Glomerular endothelial cell (primary cell): ENCODE data around the gene TEAD4. TPM values are rescaled to one million over a fixed set of nuclear protein-coding genes. Genes with fewer than 3 reads are reported as not detected.

Source experiments
- DNase-seq: peaks from one replicate; pipeline ENCODE4 v3.0.0-alpha.2; 2011; ENCODE audit warnings: low read depth, low spot score; ENCODE audit errors: extremely low read depth
- total RNA-seq: library from RNA; depleted of rRNA; stranded (reverse); fragments of >200 nt; gene quantifications from 2 replicates; pipeline ENCODE4 v1.2.3, GENCODE V29; 2015

Gene TEAD4
- total RNA-seq, 1 donor from 2014 or later, result 47.5 TPM

DNA sequence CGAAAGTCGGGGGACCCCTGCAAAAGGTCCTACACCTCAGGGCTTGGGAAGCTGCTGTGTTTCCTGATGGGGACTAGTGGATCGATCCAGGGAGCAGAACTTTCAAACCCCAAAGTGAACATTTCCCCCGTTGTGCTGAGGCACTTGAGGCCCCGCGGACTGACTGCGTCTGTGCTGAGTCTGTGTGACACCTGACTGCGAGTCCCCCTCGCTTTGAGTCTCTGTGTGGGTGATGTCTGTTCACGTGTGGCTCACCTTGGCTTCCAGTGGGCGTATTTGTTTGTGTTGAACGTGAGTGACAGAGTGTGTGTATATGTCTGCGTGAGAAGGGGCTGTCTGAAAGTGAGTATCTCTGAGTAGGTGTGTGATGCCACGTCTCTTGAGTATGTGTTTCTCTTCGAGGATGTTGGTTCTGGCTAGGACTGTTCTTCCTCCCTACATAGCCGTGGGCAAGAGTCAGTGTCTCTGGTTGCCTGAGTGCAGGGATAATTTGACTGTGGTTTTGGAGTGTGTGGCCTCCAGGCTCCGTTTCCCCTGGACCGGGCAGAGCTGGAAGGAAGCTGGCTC, 1.3 kb downstream of the TEAD4 start:
- DNase-seq, result no peak

DNA sequence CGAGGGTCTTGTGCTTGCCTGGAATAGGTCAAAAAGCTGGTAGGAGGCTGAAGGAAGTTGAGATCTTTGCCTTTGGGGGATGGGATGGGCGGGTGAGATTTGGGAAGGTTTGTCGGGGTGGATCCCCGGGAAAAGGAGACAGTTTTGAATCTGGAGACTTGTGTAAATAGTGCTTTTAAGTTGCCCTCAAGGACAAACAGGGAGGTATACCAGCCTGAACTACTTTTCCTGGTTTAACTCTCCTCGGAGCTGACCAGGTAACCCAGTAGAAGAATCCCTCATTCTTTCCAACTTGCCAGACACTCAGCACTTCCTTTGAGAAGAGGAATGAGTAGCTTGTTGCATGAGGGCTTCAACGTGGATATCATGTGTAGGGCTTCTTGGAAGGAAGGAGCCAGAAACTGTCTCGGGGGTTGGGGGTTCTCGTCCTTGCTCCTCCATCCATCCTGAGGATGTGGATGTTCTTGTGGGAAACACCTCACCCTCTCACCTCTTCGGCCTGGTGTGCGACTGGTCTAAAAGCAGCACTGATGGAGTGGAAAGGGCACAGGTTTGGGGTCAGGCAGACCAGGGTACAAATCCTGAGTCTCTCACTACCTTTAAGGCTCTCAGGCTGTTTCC, 1.9 kb downstream of the TEAD4 start:
- DNase-seq, result no peak

DNA sequence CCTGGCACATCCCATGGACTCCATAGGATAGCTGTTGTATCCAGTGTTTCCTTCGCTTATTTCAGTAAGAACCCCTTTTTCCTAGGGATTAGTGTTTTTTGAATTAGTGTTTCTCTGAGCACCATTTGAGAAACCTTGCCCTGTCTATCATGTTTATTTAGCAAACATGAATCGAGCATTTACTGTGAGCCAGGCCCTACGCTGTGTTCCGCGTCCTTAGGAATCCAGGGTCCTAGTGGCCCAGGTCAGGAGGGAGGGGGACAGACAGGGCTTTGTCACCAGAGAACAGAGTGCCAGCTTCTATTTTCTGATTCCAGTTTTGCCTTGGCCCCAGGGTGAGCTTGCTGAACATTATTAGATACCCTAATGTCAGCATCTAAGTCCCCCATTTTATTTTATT, 2.5 kb downstream of the TEAD4 start:
- no peak for DNase-seq

DNA sequence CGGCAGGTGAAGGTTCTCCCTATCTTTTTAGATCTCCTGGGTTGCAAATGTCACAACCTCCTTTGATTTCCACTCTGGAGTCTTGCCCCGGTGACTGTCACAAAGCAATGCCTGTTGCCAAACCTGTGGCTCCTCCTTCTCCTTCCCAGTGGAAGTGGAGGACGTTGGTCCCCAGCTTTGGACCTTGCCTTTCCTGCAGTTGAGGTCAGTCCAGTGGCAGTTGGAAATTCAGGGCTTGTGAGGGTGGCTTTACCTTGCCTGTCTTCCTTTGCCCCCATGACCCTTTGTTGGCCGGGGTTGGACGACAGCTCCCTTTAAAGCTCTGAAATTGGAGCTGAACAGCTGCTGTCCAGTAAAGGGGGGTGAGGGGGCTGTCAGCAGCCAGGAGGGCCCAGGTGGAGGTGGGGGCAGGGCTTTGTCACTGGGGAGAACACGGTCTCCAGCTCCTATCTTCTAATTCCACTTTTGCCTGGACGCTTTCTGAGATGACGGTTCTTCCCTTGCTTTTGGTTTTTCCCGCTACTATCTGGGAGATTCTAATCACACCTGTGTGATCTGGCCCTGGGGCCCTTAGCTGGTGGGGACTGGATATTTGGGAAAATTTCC, 4.1 kb downstream of the TEAD4 start:
- no peak for DNase-seq

DNA sequence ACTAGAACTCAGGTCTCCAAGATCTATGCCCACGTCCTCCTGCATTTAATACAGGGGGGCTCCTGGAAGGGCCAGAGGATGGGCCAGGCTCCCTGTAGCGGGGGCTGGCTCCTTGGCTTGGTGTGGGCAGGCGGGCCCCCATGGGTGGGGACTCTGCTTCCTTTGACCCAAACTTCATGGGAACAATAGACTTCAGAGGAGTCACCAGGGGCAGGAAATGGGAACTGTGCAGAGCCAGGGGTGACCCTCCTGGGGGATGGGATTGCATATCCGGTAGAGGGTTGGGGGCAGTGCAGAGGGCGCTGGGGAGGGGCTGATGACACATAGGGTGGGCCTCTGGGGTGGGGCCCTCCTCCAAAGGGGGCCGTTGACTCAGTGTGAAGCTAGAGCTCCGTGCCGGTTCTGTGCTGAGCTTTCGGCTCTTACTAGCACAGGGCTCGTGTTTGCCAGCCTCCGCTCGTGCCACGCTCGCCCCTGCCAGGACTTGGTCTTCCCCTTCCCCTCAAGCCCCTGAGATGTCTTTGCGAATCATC, 4.6 kb downstream of the TEAD4 start:
- DNase-seq, result no peak

DNA sequence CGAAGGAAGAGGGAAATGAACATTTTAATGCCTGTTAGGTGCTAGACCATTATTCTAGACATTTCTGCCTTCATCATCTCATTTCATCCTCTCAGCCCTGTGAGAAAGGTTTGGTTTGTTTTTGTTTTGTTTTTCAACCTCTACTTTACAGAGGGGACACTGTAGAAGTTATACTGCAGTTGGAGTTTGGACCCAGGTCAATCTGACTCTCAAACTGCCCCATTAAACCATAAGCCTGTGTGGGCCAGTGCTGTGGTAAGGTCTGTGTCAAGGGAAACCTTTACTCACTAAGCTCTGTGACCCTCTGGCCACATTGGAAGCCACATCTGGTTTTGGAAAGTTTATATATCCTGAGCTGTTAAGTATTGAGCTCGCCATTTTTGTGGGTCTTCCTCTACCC, 8.5 kb downstream of the TEAD4 start:
- no peak for DNase-seq

DNA sequence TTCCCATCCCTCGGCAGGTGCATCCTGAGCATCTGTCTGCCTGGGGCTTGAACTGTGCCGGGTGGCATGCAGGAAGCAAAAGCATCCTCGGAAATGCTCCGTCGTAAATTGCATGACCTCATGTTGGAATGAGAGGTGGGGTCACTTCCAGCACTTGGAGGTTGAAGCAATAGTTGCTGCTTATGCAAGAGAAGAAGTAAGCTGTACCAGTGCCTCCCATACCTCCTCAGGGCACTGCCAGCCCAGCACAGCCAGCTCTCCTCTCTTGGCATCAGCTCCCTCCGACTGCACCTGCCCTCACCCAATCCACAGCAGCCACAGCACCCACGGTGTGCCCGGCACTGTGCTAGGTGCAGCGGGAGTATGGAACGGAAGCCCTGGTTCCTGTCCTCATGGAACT, 11.5 kb downstream of the TEAD4 start:
- DNase-seq, result no peak

DNA sequence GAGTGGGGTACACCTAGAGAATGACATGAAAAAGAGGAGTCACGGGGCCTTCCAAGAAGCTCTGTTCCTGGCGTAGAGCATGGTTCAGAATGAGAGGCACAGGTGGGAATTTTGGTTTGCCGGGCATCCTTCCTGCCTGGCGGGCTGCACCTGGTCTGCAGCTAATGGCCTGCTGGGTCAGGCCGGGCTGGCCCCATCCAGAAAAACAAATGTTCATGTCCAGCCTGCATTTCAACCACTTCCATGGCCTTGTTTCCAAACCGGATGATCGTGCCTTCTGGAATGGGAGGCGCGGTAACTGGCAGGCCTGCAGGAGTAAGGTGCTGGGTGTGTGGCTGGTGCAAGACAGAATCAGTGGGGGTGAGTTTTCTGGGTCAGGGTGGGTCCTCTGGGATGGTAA, 14.4 kb downstream of the TEAD4 start:
- DNase-seq, result no peak

DNA sequence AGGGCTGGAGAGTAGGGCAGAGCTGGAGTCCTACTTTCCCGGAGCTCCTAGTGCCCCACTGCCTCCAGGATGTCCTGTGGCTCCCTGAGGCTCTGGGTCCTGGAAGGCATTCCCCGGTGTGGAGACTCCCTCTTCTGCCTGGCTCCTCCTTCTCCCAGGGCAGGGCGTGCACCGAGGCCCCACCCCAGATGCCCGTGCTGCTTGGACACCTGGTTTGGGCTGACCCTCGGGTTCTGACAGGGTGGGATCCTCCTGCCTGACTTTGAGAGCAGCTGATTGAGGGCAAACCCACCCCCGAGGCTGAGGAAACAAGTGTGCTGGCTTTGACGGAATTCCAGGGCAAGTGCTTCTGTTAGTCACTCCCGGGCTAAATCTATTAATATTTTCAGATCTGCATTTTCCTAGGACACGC, 15.4 kb downstream of the TEAD4 start:
- DNase-seq, result no peak

DNA sequence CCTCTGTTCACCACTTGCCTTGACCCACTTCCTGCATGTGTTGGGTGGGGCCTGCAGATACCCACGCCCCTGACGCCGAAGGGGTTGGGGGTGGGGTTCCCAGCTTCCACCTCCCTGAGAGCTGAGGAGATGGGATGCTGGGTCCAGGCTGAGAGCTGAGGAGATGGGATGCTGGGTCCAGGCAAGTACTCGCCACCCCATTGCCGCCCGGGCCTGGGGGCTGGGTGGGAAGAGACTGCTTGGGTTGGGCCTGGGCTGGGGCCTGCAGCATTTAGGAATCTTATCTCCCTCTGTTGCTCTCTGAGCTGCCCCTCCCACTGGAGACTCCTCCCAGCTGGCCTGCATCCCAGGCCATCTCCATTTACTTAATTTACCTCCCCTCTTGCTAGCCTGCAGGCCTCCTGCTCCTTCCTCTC, 17.4 kb downstream of the TEAD4 start:
- no peak for DNase-seq

DNA sequence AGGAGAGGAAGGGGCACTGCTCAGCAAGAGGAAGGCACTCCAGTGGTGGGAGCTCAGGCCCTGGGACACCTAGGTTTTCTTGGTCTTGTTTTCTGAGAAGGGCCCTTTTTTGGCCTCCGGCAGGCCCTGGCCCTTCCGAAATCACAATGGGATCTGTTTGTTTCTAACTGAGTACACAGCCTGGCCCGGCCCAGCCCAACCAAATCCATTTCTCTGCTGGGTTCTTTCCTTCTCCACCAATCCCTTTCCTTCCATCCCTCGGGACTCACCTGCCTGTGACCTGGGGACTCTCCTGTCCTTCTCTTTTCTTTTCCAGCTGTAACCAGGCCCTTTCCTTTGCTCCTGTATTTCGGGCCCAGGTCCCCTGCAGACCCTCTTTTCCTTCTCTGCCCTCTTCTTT, 18.6 kb downstream of the TEAD4 start:
- no peak for DNase-seq

DNA sequence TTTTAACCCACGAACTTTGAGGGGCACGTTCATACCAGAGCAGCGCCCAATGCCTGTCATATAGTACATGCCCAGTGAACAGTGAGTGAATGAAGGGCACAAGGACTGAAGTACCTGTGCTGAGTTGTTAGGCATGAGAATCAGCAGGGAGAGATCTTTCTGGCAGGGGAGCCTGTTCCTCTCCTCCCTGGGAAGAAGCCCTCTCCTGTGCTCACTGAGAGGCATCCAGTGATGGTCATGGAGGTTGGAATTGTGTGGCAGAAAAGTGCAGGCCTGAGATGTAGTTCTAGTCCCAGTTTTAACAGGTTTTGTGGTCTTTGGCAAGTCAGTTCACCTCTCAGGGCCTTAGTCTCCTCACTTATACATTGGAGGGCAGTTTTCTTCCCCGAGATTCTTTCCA, 20.6 kb downstream of the TEAD4 start:
- DNase-seq, result no peak

DNA sequence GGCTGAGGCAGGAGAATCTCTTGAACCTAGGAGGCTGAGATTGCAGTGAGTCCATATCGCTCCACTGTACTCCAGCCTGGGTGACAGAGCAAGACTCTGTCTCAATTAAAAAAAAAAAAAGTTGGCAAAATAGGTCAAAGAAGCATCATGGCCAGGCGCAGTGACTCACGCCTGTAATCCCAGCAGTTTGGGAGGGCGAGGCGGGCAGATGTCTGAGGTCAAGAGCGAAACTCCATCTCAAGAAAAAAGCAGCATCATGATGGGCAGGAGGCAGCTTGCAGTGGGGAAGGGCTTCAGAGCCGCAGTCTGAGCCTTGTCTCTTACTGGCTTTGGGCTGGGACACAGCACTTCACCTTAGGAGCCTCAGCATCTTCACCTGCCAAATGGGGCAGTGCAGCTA, 21.4 kb downstream of the TEAD4 start:
- no peak for DNase-seq

DNA sequence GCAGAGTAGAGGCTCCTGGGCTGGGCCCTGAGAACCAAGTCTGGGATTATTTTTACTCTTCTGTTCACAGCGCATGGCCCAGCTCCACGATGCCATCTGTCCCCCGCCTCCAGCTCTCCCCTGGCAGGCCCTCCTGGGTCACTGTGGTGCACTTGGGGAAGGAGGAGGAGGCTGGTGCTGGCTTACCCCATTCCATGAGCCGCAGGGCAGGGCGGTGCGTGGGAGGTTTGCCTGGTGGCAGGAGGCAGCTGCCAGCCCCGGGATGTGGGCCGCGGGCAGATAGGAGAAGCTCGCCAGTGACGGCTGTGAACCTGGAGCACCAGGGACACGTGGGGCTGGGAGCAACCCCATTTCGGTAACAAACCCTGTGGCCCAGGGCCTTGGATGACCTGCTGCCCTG, 23.2 kb downstream of the TEAD4 start:
- DNase-seq, result no peak

DNA sequence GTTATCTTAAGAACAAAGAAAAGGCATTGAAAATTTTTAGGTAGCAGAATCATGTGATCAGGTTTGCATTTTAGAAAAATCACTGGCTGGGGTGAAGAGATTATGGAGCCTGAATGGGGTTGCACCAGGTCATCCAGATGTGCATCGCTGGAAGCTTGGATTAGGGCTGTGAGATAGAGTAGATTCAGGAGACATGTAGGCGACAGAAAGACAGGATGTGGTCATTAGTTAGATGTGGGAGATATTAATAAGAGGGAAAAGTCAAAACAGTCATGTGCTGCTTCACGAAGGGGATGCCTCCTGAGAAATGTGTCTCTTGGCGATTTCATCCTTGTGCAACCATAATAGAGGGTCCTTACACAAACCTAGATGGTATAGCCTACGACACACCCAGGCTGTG, 25.1 kb downstream of the TEAD4 start:
- DNase-seq, result no peak

DNA sequence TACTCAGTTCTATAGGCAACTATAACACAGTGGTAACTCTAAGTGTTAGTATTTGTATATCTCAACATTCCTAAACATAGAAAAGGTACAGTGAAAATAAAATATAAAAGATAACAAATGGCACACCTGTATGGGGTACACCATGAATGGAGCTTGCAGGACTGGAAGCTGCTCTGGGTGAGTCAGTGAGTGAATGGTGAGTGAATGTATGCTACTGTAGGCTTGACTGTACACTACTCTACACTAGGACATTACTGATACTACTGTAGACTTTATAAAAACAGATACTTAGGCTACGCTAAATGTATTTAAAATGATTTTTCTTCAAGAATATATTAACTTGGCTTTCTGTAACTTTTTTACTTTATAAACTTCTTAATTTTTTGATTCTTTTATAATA, 25.5 kb downstream of the TEAD4 start:
- DNase-seq, result no peak

DNA sequence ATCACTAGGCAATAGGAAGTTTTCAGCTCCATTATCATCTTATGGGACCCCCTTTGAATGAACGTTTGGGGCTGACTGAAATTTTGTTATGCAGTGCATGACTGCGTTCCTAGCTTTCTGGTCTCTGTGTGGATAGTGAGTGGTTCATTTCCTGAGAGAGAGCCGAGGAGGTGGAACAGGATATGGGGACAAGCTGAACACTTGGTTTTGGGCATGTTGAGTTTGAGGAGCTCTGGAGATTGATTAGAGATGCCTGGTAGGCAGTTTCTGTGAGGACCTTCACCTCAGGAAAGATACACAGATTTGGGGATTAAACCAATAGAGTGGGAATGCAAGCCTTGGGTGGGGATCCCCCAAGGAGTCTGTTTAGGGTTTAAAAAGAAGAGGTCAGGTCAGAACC, 27.7 kb downstream of the TEAD4 start:
- no peak for DNase-seq

DNA sequence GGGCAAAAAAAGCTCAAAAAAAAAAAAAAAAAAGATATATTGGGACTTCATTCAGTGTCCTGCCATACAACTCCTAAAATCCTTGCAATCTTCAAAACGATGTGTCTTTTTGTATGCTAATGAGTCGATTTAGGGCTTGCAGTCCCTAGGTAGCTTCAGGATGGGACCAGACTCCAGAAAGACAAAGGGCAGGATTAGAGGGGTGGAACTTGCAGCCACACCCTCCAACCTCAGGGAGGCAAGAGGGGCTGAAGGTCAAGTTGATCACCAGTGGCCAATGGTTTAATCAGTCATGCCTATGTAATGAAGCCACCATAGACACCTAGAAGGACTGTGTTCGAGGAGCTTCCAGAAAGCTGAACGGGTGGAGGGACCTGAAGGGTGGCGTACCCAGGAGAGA, 29.3 kb downstream of the TEAD4 start:
- DNase-seq, result no peak

DNA sequence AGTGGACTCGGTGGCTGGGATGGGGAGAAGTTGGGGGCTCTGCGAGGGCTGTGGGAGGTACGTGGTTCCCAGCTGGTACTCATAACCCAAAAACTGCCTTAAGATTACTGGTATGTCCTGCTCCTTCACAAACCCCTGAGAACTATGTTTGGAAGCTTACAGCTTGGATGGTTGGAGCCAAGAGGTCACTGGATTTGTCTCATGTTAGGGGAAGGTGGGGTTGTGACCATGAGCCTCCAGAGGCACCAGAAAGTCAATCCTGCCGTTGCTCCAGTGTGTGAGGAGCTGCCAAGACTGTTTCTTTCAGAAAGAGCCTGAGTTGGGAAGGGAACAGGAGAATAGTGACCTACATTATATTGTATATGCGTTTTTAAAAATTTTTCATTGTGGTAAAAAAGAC, 33.5 kb downstream of the TEAD4 start:
- no peak for DNase-seq

DNA sequence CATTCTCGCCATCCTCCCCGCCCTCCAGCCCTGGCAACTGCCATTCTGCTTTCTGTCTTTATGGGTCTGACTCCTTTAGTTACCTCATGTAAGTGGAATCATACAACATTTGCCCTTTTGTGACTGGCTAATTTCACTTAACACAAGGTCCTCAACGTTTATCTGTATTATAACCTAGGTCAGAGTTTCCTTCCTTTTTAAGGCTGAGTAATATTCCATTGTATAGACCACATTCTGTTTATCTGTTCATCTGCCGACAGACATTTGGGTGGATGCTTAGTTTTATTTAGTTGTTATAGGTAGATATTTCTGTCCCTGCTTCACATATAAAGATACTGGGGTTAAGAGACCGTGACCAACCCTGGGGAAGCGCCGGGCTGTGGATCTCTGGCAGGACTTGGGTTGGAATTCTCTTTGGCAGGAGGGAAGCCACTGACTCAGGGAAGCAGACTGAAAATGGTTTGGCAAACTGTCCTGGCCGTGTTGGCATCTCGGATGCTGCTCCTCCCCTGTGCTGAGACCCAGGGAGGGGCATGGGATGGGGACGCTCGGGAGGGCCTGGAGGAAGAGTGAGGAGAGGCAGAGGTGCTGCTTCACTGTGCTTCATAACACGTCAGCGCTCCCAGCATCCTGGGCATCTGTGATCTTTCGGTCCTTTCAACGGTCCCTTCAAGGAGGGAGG, 38.9 kb downstream of the TEAD4 start:
- no peak for DNase-seq

DNA sequence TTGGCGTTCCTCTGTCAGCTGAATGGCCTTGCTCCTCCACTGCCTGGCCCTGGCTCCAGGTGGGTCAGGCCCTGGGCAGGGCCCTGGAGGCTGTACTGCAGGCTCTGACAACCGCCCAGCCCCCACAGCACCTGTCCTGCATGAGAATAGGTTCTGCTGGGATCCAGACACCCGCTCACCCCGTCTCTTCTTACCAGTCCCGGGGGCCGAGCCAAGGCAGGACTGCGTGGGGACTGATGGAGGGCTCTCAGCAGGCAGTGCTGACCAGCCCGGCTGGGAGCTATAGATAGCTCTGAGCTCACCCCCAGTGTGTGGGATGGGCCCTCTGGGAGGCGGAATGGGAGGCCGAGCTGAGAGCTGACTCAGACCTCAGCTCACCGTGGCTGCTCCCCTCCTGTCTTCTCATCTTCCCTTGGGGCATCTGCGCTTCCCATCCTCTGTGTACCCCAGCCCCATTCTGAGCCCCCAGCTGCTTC, 39.6 kb downstream of the TEAD4 start:
- DNase-seq, result no peak
